Neural cell (in vitro differentiated cells): ENCODE data around the gene DGKQ.

ENCODE experiments used
- SMC3 ChIP-seq: fragments of 450-650 bp; conservative IDR thresholded peaks from 2 replicates; pipeline ENCODE4 v1.6.1; 2014; ENCODE audit warnings: antibody characterized with exemption, mild to moderate bottlenecking, moderate library complexity; ENCODE audit not compliant: poor library complexity
- TF ChIP-seq, protein P1 (sequence below): fragments of 450-650 bp; IDR thresholded peaks from 2 replicates; pipeline ENCODE4 v1.5.1; 2014; ENCODE audit warnings: antibody characterized with exemption, mild to moderate bottlenecking, moderate library complexity; ENCODE audit not compliant: poor library complexity, severe bottlenecking

DNA sequence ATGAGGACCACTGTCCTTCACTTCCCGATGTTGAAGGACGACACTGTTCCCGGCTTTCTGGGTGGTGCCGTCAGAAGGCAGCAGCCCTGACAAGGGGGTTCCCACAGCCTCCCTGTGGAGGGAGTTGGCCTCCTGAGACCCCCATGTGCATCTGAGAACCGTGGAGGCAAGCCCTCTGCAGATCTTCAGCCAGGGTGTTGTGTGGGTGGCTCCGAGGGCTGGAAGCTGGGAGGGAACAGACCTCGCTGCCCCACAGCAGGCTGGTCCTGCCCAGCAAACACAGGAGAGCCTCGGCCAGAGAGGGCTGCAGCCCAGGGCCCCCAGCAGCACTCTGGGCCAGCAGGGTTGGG lies 16.2 kb downstream of the DGKQ start:
- TF ChIP-seq, protein P1, sequence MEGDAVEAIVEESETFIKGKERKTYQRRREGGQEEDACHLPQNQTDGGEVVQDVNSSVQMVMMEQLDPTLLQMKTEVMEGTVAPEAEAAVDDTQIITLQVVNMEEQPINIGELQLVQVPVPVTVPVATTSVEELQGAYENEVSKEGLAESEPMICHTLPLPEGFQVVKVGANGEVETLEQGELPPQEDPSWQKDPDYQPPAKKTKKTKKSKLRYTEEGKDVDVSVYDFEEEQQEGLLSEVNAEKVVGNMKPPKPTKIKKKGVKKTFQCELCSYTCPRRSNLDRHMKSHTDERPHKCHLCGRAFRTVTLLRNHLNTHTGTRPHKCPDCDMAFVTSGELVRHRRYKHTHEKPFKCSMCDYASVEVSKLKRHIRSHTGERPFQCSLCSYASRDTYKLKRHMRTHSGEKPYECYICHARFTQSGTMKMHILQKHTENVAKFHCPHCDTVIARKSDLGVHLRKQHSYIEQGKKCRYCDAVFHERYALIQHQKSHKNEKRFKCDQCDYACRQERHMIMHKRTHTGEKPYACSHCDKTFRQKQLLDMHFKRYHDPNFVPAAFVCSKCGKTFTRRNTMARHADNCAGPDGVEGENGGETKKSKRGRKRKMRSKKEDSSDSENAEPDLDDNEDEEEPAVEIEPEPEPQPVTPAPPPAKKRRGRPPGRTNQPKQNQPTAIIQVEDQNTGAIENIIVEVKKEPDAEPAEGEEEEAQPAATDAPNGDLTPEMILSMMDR: no peak
- no peak for TF ChIP-seq SMC3
